ENCODE measurements around the gene PDXDC1. TPM values are rescaled to one million over a fixed set of nuclear protein-coding genes. Genes with fewer than 3 reads are reported as not detected.
"Not testable (repeated sequence)": the region's sequence is repeated elsewhere in the genome, so short reads cannot be mapped to it uniquely, and the experiment has no call there.

Gene PDXDC1
- total RNA-seq, 1 experiment from 2014 or later, result 58.4 TPM

DNA sequence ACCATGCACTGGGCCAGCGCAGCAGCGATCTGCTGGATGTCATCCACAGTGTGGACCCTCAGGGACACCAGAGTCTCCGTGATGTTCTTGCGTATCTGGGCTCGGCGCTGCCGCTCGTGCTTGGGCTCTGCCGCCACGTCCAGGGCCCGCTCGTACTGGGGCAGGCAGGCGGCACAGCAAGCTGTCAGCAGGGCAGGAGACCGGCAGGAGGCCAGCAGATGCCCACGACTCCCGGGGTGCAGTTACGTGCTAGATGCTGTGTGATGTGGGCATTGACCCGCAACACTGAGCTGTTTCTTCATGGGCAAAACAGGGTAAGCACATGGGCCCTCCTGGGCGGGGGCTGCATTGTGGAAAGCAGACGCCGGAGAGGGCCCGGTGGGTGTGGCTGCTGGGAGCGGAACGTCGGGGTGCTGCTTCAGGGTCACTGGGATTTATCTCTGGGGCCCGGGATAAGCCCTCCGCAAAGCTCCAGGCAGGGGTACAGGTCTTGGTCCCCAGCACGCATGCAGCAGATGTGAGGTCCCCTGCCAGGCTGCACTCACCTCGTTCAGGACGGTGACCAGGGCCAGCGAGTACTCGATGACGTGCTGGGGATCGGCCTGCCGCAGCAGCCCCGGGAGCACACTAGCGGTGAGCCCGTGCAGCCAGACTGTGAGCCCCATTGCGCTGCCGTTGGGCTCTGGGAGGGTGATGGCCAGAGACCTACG is 158.0 kb downstream of the PDXDC1 start:
- not testable (repeated sequence) for H3K4me2 ChIP-seq (ENCODE audit: low read depth, low read length, poor library complexity, severe bottlenecking); H3K4me1 ChIP-seq (ENCODE audit: low read length); H3K36me3 ChIP-seq (ENCODE audit: insufficient read depth, low read length); H3K4me3 ChIP-seq (ENCODE audit: low read length); DNase-seq; H4K20me1 ChIP-seq (ENCODE audit: insufficient read depth, low read depth, low read length); H3K27me3 ChIP-seq (ENCODE audit: low read length); H2AFZ ChIP-seq (ENCODE audit: low read length); H3K9me2 ChIP-seq (replicated peaks; ENCODE audit: insufficient read depth, low read length); H3K79me2 ChIP-seq (ENCODE audit: low read length); H3K9ac ChIP-seq (ENCODE audit: low read length); H3K27ac ChIP-seq (ENCODE audit: low read length); H3K9me3 ChIP-seq (ENCODE audit: low read length)

DNA sequence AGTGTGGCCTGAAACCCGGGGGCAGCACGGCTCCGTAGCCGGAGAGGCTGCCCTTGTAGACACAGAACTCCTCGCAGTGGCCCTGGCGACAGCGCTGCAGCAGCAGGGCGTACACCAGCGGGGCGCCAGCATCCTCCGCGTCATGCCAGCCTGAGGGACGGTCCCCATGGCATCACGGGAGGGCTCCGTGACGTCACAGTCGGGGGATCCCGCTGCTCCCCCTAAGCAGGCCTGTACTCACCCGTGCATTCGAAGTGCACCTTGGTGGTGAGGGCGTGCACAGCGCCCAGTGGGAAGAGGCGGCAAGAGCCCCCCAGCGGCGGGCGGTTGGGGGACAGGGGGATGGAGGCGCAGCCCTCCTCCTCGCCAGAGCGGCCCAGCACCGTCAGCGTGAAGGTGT is 158.7 kb downstream of the PDXDC1 start:
- H3K9me3 ChIP-seq (ENCODE audit: low read length), result not testable (repeated sequence)

GRCh38 chr16:15134752-15135482 is 160.1 kb downstream of the PDXDC1 start:
- H4K20me1 ChIP-seq (ENCODE audit: insufficient read depth, low read depth, low read length); H3K9me2 ChIP-seq (replicated peaks; ENCODE audit: insufficient read depth, low read length); H3K79me2 ChIP-seq (ENCODE audit: low read length); H3K4me3 ChIP-seq (ENCODE audit: low read length); H3K4me1 ChIP-seq (ENCODE audit: low read length); H3K27ac ChIP-seq (ENCODE audit: low read length); H3K36me3 ChIP-seq (ENCODE audit: insufficient read depth, low read length); DNase-seq; H2AFZ ChIP-seq (ENCODE audit: low read length); H3K27me3 ChIP-seq (ENCODE audit: low read length); H3K9me3 ChIP-seq (ENCODE audit: low read length); H3K9ac ChIP-seq (ENCODE audit: low read length); H3K4me2 ChIP-seq (ENCODE audit: low read depth, low read length, poor library complexity, severe bottlenecking): not testable (repeated sequence)

More for the DNA sequence above, 158.7 kb downstream of the PDXDC1 start:
- H3K4me1 ChIP-seq (ENCODE audit: low read length); H2AFZ ChIP-seq (ENCODE audit: low read length); DNase-seq; H3K36me3 ChIP-seq (ENCODE audit: insufficient read depth, low read length); H3K4me3 ChIP-seq (ENCODE audit: low read length); H3K27ac ChIP-seq (ENCODE audit: low read length); H3K4me2 ChIP-seq (ENCODE audit: low read depth, low read length, poor library complexity, severe bottlenecking); H3K27me3 ChIP-seq (ENCODE audit: low read length); H3K79me2 ChIP-seq (ENCODE audit: low read length); H3K9me2 ChIP-seq (replicated peaks; ENCODE audit: insufficient read depth, low read length); H3K9ac ChIP-seq (ENCODE audit: low read length); H4K20me1 ChIP-seq (ENCODE audit: insufficient read depth, low read depth, low read length): not testable (repeated sequence)

DNA sequence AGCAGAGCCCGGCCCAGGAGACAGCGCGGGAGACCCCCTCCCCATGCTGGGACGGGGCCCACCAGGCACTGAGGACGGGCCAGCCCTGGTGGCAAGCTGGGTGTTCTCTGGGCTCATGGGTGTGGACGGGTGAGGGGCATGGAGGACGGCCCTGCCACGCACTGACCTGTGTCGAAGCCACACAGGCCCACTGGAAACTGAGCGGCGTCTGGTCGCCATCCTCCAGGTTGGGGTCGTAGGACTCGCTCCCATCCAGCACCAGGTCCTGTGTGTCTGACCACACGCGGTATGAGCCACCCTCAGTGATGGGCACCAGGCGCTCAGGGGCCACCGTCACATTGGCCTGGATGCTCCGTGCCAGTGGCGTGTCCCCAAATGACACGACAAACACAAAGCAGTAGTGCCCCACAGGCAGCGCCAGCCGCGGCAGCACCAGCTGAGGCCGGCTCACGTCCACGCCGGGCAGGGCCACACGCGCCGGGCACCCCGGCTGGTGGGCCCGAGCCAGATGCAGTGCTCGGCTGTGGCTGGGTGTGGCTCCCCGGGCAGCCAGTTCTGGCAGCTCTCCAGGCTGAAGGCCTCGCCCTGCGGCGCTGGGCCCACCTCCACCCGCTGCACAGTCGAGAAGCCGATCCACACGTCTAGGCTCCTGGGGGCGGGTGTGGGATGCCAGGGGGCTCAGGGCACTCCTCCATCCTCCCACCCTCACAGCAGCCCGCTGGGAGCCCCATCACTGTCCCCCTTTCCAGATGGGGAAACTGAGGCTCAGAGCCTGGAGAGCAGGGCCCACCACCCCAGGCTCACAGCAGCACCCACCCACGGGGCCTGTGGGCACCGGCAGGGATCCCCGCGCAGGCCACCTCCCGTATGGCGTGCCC is 160.9 kb downstream of the PDXDC1 start:
- not testable (repeated sequence) for H3K4me2 ChIP-seq (ENCODE audit: low read depth, low read length, poor library complexity, severe bottlenecking); H3K9me3 ChIP-seq (ENCODE audit: low read length); H4K20me1 ChIP-seq (ENCODE audit: insufficient read depth, low read depth, low read length); H3K9me2 ChIP-seq (replicated peaks; ENCODE audit: insufficient read depth, low read length); H3K9ac ChIP-seq (ENCODE audit: low read length); H3K27me3 ChIP-seq (ENCODE audit: low read length); H3K27ac ChIP-seq (ENCODE audit: low read length); H3K79me2 ChIP-seq (ENCODE audit: low read length); H2AFZ ChIP-seq (ENCODE audit: low read length); DNase-seq; H3K4me3 ChIP-seq (ENCODE audit: low read length); H3K36me3 ChIP-seq (ENCODE audit: insufficient read depth, low read length); H3K4me1 ChIP-seq (ENCODE audit: low read length)

DNA sequence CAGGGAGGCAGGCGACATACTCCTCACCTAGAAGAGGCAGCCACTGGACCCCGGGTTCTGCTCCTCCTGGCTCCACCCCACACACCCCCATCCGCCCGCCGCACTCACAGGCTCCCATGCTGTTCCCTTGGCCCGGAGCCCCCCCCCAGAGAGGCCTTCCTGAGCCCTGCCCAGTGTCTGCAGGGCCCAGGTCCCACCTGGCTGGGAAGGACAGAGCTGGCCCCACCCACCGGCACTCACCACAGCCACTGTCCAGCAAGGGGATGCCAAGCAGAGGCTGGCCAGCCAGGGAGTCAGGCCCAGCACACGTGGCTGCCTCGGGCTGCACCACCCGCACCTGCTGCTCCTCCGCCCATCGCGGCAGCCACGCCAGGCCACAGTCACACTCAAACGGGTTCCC is 162.7 kb downstream of the PDXDC1 start:
- not testable (repeated sequence) for H2AFZ ChIP-seq (ENCODE audit: low read length); DNase-seq; H3K9me3 ChIP-seq (ENCODE audit: low read length); H3K9ac ChIP-seq (ENCODE audit: low read length); H3K36me3 ChIP-seq (ENCODE audit: insufficient read depth, low read length); H3K79me2 ChIP-seq (ENCODE audit: low read length); H4K20me1 ChIP-seq (ENCODE audit: insufficient read depth, low read depth, low read length); H3K4me1 ChIP-seq (ENCODE audit: low read length); H3K9me2 ChIP-seq (replicated peaks; ENCODE audit: insufficient read depth, low read length); H3K4me3 ChIP-seq (ENCODE audit: low read length); H3K4me2 ChIP-seq (ENCODE audit: low read depth, low read length, poor library complexity, severe bottlenecking); H3K27me3 ChIP-seq (ENCODE audit: low read length); H3K27ac ChIP-seq (ENCODE audit: low read length)

DNA sequence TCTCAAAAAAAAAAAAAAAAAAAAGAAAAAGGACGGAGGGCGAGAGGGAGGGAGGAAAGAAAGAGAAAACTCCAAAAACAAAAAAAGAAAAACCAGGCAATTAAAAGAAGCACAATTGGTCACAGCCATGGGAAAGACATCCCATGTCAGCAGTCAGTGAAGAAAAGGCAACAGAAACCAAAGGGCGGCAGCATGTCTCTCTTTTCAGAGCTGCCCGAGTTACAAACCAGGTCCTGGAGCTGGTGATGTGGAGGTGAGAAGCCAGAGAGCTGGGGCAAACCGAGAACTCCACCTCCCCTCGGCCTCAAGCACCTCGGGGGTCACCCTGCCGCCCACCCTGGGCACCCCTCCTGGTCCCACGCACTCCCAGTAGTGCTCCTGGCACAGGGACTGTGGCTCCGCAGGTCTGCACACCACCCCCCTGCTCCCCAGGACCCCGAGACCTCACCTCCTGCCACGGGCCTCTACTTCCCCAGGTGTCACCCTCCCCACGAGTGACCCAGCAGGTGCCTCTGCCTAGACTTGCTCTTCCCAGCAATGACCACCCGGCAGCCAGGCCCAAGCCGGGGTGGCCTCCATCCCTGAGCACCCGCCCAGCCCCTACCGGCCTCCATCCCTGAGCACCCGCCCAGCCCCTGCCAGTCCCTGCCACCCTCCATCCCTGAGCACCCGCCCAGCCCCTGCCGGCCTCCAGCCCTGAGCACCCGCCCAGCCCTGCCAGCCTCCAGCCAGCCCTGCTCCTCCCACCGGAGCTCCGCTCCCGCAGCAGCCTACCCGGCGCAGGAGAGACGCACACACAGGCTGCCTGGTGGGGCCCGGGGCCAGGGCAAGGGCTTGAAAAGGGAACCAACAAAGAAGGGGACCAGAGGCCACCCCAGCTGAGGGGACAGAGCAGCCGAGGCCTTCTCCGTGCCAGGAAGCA is 165.9 kb downstream of the PDXDC1 start:
- not testable (repeated sequence) for DNase-seq; H3K4me3 ChIP-seq (ENCODE audit: low read length)

GRCh38 chr16:15141586-15141985 is 166.8 kb downstream of the PDXDC1 start:
- H3K79me2 ChIP-seq (ENCODE audit: low read length), result peaks cover 3% of the 10 kb centered on the region; the same call in 1 of the 2 replicates
- H3K9me3 ChIP-seq (ENCODE audit: low read length), result no peaks in the 10 kb centered on the region
- no peaks in the 10 kb centered on the region for H3K4me1 ChIP-seq (ENCODE audit: low read length)
- H3K4me2 ChIP-seq (ENCODE audit: low read depth, low read length, poor library complexity, severe bottlenecking), result no peak overlapping the region
- no peak overlapping the region for H3K27ac ChIP-seq (ENCODE audit: low read length)
- no peaks in the 10 kb centered on the region for H3K9me2 ChIP-seq (replicated peaks; ENCODE audit: insufficient read depth, low read length)
- no peaks in the 10 kb centered on the region for H3K36me3 ChIP-seq (ENCODE audit: insufficient read depth, low read length)
- no peak overlapping the region for H2AFZ ChIP-seq (ENCODE audit: low read length)
- no peak overlapping the region for H3K9ac ChIP-seq (ENCODE audit: low read length)
- H3K4me3 ChIP-seq (ENCODE audit: low read length), result no peak overlapping the region
- H3K27me3 ChIP-seq (ENCODE audit: low read length), result no peaks in the 10 kb centered on the region
- DNase-seq, result no peak
- no peaks in the 10 kb centered on the region for H4K20me1 ChIP-seq (ENCODE audit: insufficient read depth, low read depth, low read length)

More for the DNA sequence above, 165.9 kb downstream of the PDXDC1 start:
- H3K27me3 ChIP-seq (ENCODE audit: low read length); H3K4me2 ChIP-seq (ENCODE audit: low read depth, low read length, poor library complexity, severe bottlenecking); H3K79me2 ChIP-seq (ENCODE audit: low read length); H3K27ac ChIP-seq (ENCODE audit: low read length); H3K4me1 ChIP-seq (ENCODE audit: low read length); H3K9me3 ChIP-seq (ENCODE audit: low read length); H4K20me1 ChIP-seq (ENCODE audit: insufficient read depth, low read depth, low read length); H3K9me2 ChIP-seq (replicated peaks; ENCODE audit: insufficient read depth, low read length); H3K36me3 ChIP-seq (ENCODE audit: insufficient read depth, low read length); H2AFZ ChIP-seq (ENCODE audit: low read length); H3K9ac ChIP-seq (ENCODE audit: low read length): not testable (repeated sequence)

Measured in Karpas-422 (cell line).